K562 (cell line): Measurements from ENCODE around the gene RPP21. TPM values are rescaled to one million over a fixed set of nuclear protein-coding genes. Genes with fewer than 3 reads are reported as not detected.

Source experiments
- ATF7 ChIP-seq: fragments of 450-650 bp; IDR thresholded peaks from 2 replicates; pipeline ENCODE4 v1.7.1; 2014; ENCODE audit warnings: mild to moderate bottlenecking, moderate library complexity
- BCOR ChIP-seq: fragments of 450-650 bp; IDR thresholded peaks from 2 replicates; pipeline ENCODE4 v1.6.1; 2016
- CTBP1 ChIP-seq: fragments of 450-650 bp; IDR thresholded peaks from 2 replicates; pipeline ENCODE4 v1.6.1; 2016; ENCODE audit warnings: borderline replicate concordance
- E2F3 ChIP-seq: fragments of 250-450 bp; sonication (Bioruptor Pico); IDR thresholded peaks from 2 replicates; pipeline ENCODE4 v1.4.0; 2020; ENCODE audit warnings: mild to moderate bottlenecking
- EP300 ChIP-seq: IDR thresholded peaks from 2 replicates; pipeline ENCODE4 v1.6.1; 2012; ENCODE audit warnings: low read length, improper control_type of control experiment
- FOXK1 ChIP-seq: sonication (generic); formaldehyde crosslinking; IDR thresholded peaks from 2 replicates; pipeline ENCODE4 v1.8.0; 2022; ENCODE audit warnings: missing genetic modification reagents, mild to moderate bottlenecking, borderline replicate concordance
- JUND ChIP-seq, 2 experiments: IDR thresholded peaks; 2 replicates in 1 of 2; 3 replicates in 1 of 2; pipeline ENCODE4 v1.6.1; 2011; ENCODE audit warnings: borderline replicate concordance in 2 of 2, low read depth in 2 of 2, low read length in 2 of 2, improper control_type of control experiment in 1 of 2, missing biosample characterization in 1 of 2, missing genetic modification characterization in 1 of 2, missing genetic modification reagents in 1 of 2
- KLF1 ChIP-seq: fragments of 450-650 bp; IDR thresholded peaks from 2 replicates; pipeline ENCODE4 v1.6.1; 2016; ENCODE audit warnings: missing genetic modification characterization, missing compliant biosample characterization
- LEF1 ChIP-seq: fragments of 450-650 bp; IDR thresholded peaks from 2 replicates; pipeline ENCODE4 v1.6.1; 2016; ENCODE audit warnings: mild to moderate bottlenecking
- MXI1 ChIP-seq: IDR thresholded peaks from 2 replicates; pipeline ENCODE4 v1.6.1; 2011; ENCODE audit warnings: low read depth, mild to moderate bottlenecking, improper control_type of control experiment, low read length
- NELFE ChIP-seq: IDR thresholded peaks from 2 replicates; pipeline ENCODE4 v1.6.1; 2011; ENCODE audit warnings: mild to moderate bottlenecking; ENCODE audit not compliant: insufficient read depth, insufficient read length
- NRF1 ChIP-seq, 2 experiments: fragments of 450-650 bp; IDR thresholded peaks in 1 of 2; conservative IDR thresholded peaks in 1 of 2; 2 replicates each; pipeline ENCODE4 v1.6.1; 2014; ENCODE audit warnings: mild to moderate bottlenecking in 2 of 2
- POU5F1 ChIP-seq: fragments of 150-350 bp; IDR thresholded peaks from 2 replicates; pipeline ENCODE4 v1.6.1; 2014; ENCODE audit warnings: borderline replicate concordance, low read length, low read depth, mild to moderate bottlenecking; ENCODE audit not compliant: partially characterized antibody
- RNF2 ChIP-seq: sonication (generic); IDR thresholded peaks from 2 replicates; pipeline ENCODE4 v1.6.1; 2016
- SMAD1 ChIP-seq: fragments of 150-350 bp; IDR thresholded peaks from 2 replicates; pipeline ENCODE4 v1.6.1; 2014; ENCODE audit warnings: low read length, low read depth; ENCODE audit not compliant: partially characterized antibody
- SMARCA4 ChIP-seq: fragments of 450-650 bp; IDR thresholded peaks from 2 replicates; pipeline ENCODE4 v1.6.1; 2016
- SMC3 ChIP-seq: conservative IDR thresholded peaks from 2 replicates; pipeline ENCODE4 v1.6.1; 2011; ENCODE audit warnings: low read depth, low read length, improper control_type of control experiment; ENCODE audit not compliant: insufficient read depth
- ZKSCAN1 ChIP-seq: fragments of 150-350 bp; IDR thresholded peaks from 2 replicates; pipeline ENCODE4 v1.6.1; 2016; ENCODE audit warnings: low read depth, low read length
- ZNF436 ChIP-seq: fragments of 250-450, 450-650 bp; sonication (Bioruptor Pico); formaldehyde crosslinking; IDR thresholded peaks from 2 replicates; pipeline ENCODE4 v1.7.0; 2020; ENCODE audit warnings: mild to moderate bottlenecking
- ZNF75A ChIP-seq: fragments of 450-650 bp; formaldehyde crosslinking; IDR thresholded peaks from 2 replicates; pipeline ENCODE4 v1.4.0; 2020; ENCODE audit warnings: mild to moderate bottlenecking
- polyA plus RNA-seq, 8 experiments: library from polyadenylated mRNA; depleted of rRNA in 4 of 8; stranded (reverse) in 5 of 8; unstranded in 3 of 8; fragments of >200 nt; fragmentation: Nextera tagmentation in 2 of 8; fragmentation: Illumina TruSeq in 1 of 8; extraction: Ambion mirVana in 2 of 8; extraction: Trizol in 1 of 8; gene quantifications; 2 replicates each; pipeline versions ENCODE4 v1.2.1 to v1.2.3, GENCODE V29; 2011 to 2014; ENCODE audit warnings: inconsistent platforms in 1 of 8, missing spikeins in 1 of 8
- total RNA-seq, 7 experiments: library from RNA; depleted of rRNA in 6 of 7; stranded (reverse); fragments of >200 nt in 6 of 7; fragmentation: Illumina TruSeq in 2 of 7; extraction: Trizol in 2 of 7; gene quantifications; 2 replicates each; pipeline versions ENCODE4 v1.2.1 to v1.2.3, GENCODE V29; 2011 to 2021; ENCODE audit warnings: low replicate concordance in 1 of 7
- TF ChIP-seq, protein P1 (sequence below): fragments of 450-650 bp; IDR thresholded peaks from one replicate; pipeline ENCODE4 v1.6.1; 2018; ENCODE audit warnings: mild to moderate bottlenecking, moderate library complexity; ENCODE audit not compliant: partially characterized antibody
- TF ChIP-seq, protein P2 (sequence below): sonication (generic); formaldehyde crosslinking; IDR thresholded peaks from 2 replicates; pipeline ENCODE4 v1.5.0; 2020; ENCODE audit warnings: missing genetic modification reagents
- TF ChIP-seq, protein P3 (sequence below): fragments of 450-650 bp; formaldehyde crosslinking; IDR thresholded peaks from 2 replicates; pipeline ENCODE4 v1.4.0; 2020; ENCODE audit warnings: mild to moderate bottlenecking, moderate library complexity
- TF ChIP-seq, protein P4 (sequence below), 3 experiments: fragments of 200-800 bp in 1 of 3; sonication (Bioruptor generic) in 1 of 3; sonication (generic) in 1 of 3; formaldehyde crosslinking in 1 of 3; IDR thresholded peaks; 2 replicates each; pipeline versions ENCODE4 v1.6.1 to v1.8.0; 2016 to 2022; ENCODE audit warnings: mild to moderate bottlenecking in 2 of 3, missing compliant biosample characterization in 2 of 3, missing genetic modification characterization in 2 of 3, missing genetic modification reagents in 1 of 3

Gene RPP21
- total and polyA plus RNA-seq, 9 of the 15 experiments (the other 6 are each of a cell fraction or from before 2014, with no cell fraction given): 62.1 to 362 (median 166) TPM

DNA sequence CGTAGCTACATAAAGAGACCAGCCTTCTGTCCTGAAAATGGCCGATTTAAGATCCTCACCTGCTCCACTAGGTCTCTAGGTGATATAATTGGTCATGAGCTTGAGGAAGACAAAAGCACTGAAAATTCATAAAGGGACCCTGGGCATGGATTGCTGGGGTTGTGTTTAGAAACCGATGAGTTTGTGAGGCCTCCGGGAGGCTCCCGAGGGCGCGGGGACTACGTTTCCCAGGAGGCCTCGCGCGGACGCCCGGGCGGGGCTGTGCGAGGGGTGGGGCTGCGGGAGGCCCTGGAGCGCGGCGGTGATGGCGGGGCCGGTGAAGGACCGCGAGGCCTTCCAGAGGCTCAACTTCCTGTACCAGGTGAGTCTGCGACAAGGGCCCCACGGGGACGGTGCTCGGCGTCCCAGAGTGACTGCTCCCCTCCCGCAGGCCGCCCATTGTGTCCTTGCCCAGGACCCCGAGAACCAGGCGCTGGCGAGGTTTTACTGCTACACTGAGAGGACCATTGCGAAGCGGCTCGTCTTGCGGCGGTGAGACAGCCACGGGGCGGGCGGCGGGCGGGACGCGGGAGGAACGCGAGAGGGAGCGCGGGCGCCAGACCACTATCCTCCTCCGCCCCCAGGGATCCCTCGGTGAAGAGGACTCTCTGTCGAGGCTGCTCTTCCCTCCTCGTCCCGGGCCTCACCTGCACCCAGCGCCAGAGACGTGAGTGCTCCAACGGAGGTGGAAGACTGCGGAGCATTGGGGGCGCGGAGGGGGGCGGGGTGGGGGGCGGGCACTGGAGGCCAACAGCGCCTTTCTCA, at the start of gene RPP21 (continued):
- TF ChIP-seq, protein P1, sequence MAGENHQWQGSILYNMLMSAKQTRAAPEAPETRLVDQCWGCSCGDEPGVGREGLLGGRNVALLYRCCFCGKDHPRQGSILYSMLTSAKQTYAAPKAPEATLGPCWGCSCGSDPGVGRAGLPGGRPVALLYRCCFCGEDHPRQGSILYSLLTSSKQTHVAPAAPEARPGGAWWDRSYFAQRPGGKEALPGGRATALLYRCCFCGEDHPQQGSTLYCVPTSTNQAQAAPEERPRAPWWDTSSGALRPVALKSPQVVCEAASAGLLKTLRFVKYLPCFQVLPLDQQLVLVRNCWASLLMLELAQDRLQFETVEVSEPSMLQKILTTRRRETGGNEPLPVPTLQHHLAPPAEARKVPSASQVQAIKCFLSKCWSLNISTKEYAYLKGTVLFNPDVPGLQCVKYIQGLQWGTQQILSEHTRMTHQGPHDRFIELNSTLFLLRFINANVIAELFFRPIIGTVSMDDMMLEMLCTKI: no peak
- peak; percentile 85 for TF ChIP-seq CTBP1
- TF ChIP-seq SMC3: 0 out of 2 replicates have a peak, but pooled peaks have one; percentile 23
- TF ChIP-seq NELFE: peak; percentile 21
- TF ChIP-seq LEF1: no peak
- peak; percentile 64 for TF ChIP-seq BCOR
- TF ChIP-seq SMAD1: peak; percentile 79
- TF ChIP-seq KLF1 (tag): peak; percentile 57; the same call in 1 of the 2 replicates
- peak; percentile 64 to 67 for TF ChIP-seq NRF1 (conservative IDR thresholded peaks at IDR 0.05 in 1 of 2, IDR thresholded peaks at IDR 0.05 in 1 of 2)
- TF ChIP-seq, protein P2, sequence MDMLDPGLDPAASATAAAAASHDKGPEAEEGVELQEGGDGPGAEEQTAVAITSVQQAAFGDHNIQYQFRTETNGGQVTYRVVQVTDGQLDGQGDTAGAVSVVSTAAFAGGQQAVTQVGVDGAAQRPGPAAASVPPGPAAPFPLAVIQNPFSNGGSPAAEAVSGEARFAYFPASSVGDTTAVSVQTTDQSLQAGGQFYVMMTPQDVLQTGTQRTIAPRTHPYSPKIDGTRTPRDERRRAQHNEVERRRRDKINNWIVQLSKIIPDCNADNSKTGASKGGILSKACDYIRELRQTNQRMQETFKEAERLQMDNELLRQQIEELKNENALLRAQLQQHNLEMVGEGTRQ (CRISPR knock-in tag): no peak
- no peak for TF ChIP-seq SMARCA4
- TF ChIP-seq, protein P3, sequence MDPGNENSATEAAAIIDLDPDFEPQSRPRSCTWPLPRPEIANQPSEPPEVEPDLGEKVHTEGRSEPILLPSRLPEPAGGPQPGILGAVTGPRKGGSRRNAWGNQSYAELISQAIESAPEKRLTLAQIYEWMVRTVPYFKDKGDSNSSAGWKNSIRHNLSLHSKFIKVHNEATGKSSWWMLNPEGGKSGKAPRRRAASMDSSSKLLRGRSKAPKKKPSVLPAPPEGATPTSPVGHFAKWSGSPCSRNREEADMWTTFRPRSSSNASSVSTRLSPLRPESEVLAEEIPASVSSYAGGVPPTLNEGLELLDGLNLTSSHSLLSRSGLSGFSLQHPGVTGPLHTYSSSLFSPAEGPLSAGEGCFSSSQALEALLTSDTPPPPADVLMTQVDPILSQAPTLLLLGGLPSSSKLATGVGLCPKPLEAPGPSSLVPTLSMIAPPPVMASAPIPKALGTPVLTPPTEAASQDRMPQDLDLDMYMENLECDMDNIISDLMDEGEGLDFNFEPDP (CRISPR knock-in tag): 0 out of 2 replicates have a peak, but pooled peaks have one; percentile 58
- TF ChIP-seq MXI1: peak; percentile 42; the same call in 1 of the 2 replicates
- 0 out of 2 replicates have a peak, but pooled peaks have one; percentile 19 for TF ChIP-seq FOXK1 (CRISPR knock-in tag)
- TF ChIP-seq, protein P4, sequence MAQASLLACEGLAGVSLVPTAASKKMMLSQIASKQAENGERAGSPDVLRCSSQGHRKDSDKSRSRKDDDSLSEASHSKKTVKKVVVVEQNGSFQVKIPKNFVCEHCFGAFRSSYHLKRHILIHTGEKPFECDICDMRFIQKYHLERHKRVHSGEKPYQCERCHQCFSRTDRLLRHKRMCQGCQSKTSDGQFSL (CRISPR knock-in tag; IDR thresholded peaks at IDR 0.05): no peak
- TF ChIP-seq, protein P4 (tag; IDR thresholded peaks at IDR 0.05): 0 out of 4 replicates have a peak, but pooled peaks of 1 of the 2 experiments have one; percentile 9
- peak; percentile 25; the same call in 1 of the 2 replicates for TF ChIP-seq RNF2
- TF ChIP-seq ZNF75A (CRISPR knock-in tag): 0 out of 2 replicates have a peak, but pooled peaks have one; percentile 13
- no peak for TF ChIP-seq ZNF436
- peak; percentile 48 for TF ChIP-seq POU5F1
- peak; percentile 68 for TF ChIP-seq ATF7
- TF ChIP-seq ZKSCAN1: no peak
- peak; percentile 47 for TF ChIP-seq JUND (IDR thresholded peaks at IDR 0.05; ENCODE audit: borderline replicate concordance, low read depth, low read length)
- TF ChIP-seq JUND (tag; IDR thresholded peaks at IDR 0.05; ENCODE audit: borderline replicate concordance, low read depth, low read length): no peak; the same call in 2 of the 3 replicates
- no peak for TF ChIP-seq EP300
- peak; percentile 60; the same call in 1 of the 2 replicates for TF ChIP-seq E2F3 (CRISPR knock-in tag)
